ENCODE results near the gene TBL3.

GRCh38 chr16:2007081-2007836, 35.4 kb downstream of the TBL3 start:
- TF ChIP-seq CTCF (IDR thresholded peaks at IDR 0.05) (no peak), POLR2A (IDR thresholded peaks at IDR 0.05) (no peak)
